Fibroblast of lung (primary cell): ENCODE results near the gene ABCA4. TPM values are rescaled to one million over a fixed set of nuclear protein-coding genes. Genes with fewer than 3 reads are reported as not detected.

Source experiments
- DNase-seq, 2 donors: peaks; one replicate each; pipeline versions ENCODE4 v3.0.0 to v3.0.0-alpha.2; 2010; ENCODE audit warnings: low read depth in 2 of 2
- H2AFZ ChIP-seq: 2 replicates; pipeline ENCODE4 v1.5.1; 2012; ENCODE audit warnings: low read length, control low read depth, inconsistent platforms
- H3K27ac ChIP-seq: 2 replicates; pipeline ENCODE4 v1.5.1; 2011; ENCODE audit warnings: low read length, control low read depth; ENCODE audit not compliant: insufficient read depth
- H3K27me3 ChIP-seq: 2 replicates; pipeline ENCODE4 v1.5.1; 2011; ENCODE audit warnings: mild to moderate bottlenecking, low read length; ENCODE audit not compliant: control insufficient read depth, insufficient read depth
- H3K36me3 ChIP-seq: 2 replicates; pipeline ENCODE4 v1.5.1; 2011; ENCODE audit warnings: low read length; ENCODE audit not compliant: control insufficient read depth, insufficient read depth
- H3K4me1 ChIP-seq: 2 replicates; pipeline ENCODE4 v1.5.1; 2011; ENCODE audit warnings: low read length; ENCODE audit not compliant: control insufficient read depth, insufficient read depth; ENCODE audit errors: extremely low read depth
- H3K4me2 ChIP-seq: 2 replicates; pipeline ENCODE4 v1.5.1; 2011; ENCODE audit warnings: low read length, control low read depth; ENCODE audit not compliant: insufficient read depth; ENCODE audit errors: extremely low read depth
- H3K4me3 ChIP-seq, 4 experiments: fragments of 200-600 bp in 1 of 4; sonication (generic) in 1 of 4; replicated peaks in 1 of 4; 2 replicates each; pipeline ENCODE4 v1.5.1; 2011 to 2016; ENCODE audit warnings: low read length in 4 of 4, low read depth in 3 of 4, mild to moderate bottlenecking in 3 of 4, control low read depth in 2 of 4, inconsistent platforms in 1 of 4, mixed read lengths in 1 of 4; ENCODE audit not compliant: insufficient read depth in 1 of 4; ENCODE audit errors: control extremely low read depth in 1 of 4
- H3K79me2 ChIP-seq: 2 replicates; pipeline ENCODE4 v1.5.1; 2012; ENCODE audit warnings: mild to moderate bottlenecking, low read length, inconsistent platforms; ENCODE audit not compliant: control insufficient read depth, insufficient read depth
- H3K9ac ChIP-seq: 2 replicates; pipeline ENCODE4 v1.5.1; 2011; ENCODE audit warnings: mild to moderate bottlenecking, low read length, control low read depth; ENCODE audit not compliant: insufficient read depth
- H3K9me3 ChIP-seq: 2 replicates; pipeline ENCODE4 v1.5.1; 2012; ENCODE audit warnings: low read depth, low read length; ENCODE audit not compliant: control insufficient read depth, insufficient read depth
- H4K20me1 ChIP-seq: 2 replicates; pipeline ENCODE4 v1.5.1; 2011; ENCODE audit warnings: low read length; ENCODE audit not compliant: control insufficient read depth, insufficient read depth; ENCODE audit errors: extremely low read depth
- EZH2 ChIP-seq: IDR thresholded peaks from 2 replicates; pipeline ENCODE4 v1.5.1; 2012; ENCODE audit warnings: low read length, control low read depth, mild to moderate bottlenecking; ENCODE audit errors: missing control alignments
- polyA plus RNA-seq, 2 donors: library from polyadenylated mRNA; depleted of rRNA in 1 of 2; stranded (reverse) in 1 of 2; unstranded in 1 of 2; fragments of >200 nt; gene quantifications; 2 replicates each; pipeline ENCODE4 v1.2.1, GENCODE V29; 2011 to 2012; ENCODE audit warnings: missing spikeins in 1 of 2
- total RNA-seq: library from RNA; depleted of rRNA; stranded (reverse); fragments of >200 nt; gene quantifications from 2 replicates; pipeline ENCODE4 v1.2.1, GENCODE V29; 2014
- TF ChIP-seq, protein P1 (sequence below), 2 donors: IDR thresholded peaks in 1 of 2; conservative IDR thresholded peaks in 1 of 2; 1 replicate in 1 of 2; 2 replicates in 1 of 2; pipeline ENCODE4 v1.5.1; 2011 to 2012; ENCODE audit warnings: low read length in 2 of 2, control low read depth in 1 of 2, inconsistent platforms in 1 of 2, low read depth in 1 of 2, mild to moderate bottlenecking in 1 of 2

Gene ABCA4
- total and polyA plus RNA-seq, 2 donors (not counting 1 experiment from before 2014, with no cell fraction given), result 0.07 to 0.33 TPM

DNA sequence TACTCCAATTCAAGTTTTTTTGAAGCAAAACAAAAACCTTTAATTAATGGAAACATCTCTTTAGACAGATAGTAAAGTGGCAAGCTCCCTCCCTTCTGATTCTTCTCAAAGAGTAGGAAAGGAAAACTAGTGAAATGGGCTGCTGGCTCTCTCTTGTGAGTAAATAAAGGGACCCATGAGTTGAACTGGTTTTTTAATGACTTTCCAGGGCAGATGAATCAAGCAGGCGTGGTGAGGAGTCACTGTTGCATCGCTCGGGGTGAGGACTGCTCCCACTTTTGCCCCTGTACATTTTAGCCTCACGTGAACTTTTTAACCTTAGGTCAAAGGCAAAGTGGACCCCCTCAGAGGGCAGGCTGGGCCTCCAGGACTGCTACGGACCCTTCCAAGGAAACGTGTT, 64.8 kb downstream of the ABCA4 start:
- no peak overlapping the region for H3K4me2 ChIP-seq
- H3K4me1 ChIP-seq, result no peaks in the 10 kb centered on the region
- H3K27ac ChIP-seq, result no peak overlapping the region

DNA sequence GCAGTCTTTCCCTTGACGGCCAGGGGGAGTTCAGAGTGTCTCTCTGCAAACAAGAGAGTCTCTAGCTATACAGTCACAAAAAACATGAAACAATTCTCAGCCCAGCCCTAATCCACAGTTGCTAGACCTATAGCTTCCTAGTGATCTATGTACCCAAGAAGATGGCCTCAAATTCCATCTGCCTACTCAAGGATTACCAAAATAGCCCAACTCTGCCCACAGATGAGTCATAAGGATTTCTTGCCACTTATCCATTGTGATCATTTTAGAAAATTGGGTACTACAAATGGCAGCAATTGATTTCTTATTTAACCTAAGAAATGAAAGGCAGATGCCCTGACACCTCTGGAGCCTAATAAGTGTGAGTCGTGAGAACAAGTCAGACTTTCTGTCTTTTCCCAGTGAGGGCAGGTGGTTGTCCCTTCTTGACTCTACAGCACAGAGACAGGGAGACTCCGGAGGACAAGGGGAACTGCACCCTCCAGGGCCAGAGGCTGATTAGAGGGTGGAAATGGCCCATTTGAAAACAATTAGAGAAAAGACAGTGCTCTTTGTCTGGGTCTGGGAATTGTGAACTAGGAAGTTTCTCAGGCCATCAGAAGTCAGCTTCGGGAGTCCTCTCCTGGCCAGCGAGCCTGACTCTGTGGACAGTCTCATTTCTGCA, 65.4 kb downstream of the ABCA4 start:
- no peak for TF ChIP-seq EZH2
- TF ChIP-seq, protein P1, sequence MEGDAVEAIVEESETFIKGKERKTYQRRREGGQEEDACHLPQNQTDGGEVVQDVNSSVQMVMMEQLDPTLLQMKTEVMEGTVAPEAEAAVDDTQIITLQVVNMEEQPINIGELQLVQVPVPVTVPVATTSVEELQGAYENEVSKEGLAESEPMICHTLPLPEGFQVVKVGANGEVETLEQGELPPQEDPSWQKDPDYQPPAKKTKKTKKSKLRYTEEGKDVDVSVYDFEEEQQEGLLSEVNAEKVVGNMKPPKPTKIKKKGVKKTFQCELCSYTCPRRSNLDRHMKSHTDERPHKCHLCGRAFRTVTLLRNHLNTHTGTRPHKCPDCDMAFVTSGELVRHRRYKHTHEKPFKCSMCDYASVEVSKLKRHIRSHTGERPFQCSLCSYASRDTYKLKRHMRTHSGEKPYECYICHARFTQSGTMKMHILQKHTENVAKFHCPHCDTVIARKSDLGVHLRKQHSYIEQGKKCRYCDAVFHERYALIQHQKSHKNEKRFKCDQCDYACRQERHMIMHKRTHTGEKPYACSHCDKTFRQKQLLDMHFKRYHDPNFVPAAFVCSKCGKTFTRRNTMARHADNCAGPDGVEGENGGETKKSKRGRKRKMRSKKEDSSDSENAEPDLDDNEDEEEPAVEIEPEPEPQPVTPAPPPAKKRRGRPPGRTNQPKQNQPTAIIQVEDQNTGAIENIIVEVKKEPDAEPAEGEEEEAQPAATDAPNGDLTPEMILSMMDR (conservative IDR thresholded peaks at IDR 0.05 in 1 of 2, IDR thresholded peaks at IDR 0.05 in 1 of 2; ENCODE audit: low read depth in 1 of 2, low read length in 2 of 2), result no peak
- no peak overlapping the region for H3K4me3 ChIP-seq
- peak in 1 of 2 donors; percentile 46 for DNase-seq
- no peaks in the 10 kb centered on the region for H3K4me1 ChIP-seq
- no peak overlapping the region for H3K27ac ChIP-seq
- no peaks in the 10 kb centered on the region for H3K27me3 ChIP-seq
- no peaks in the 10 kb centered on the region for H4K20me1 ChIP-seq
- H3K79me2 ChIP-seq, result no peaks in the 10 kb centered on the region
- H2AFZ ChIP-seq, result no peak overlapping the region
- no peaks in the 10 kb centered on the region for H3K36me3 ChIP-seq
- H3K4me2 ChIP-seq, result no peak overlapping the region
- no peaks in the 10 kb centered on the region for H3K9me3 ChIP-seq
- H3K9ac ChIP-seq, result no peak overlapping the region

More for the DNA sequence above, 64.8 kb downstream of the ABCA4 start:
- Histone ChIP-seq H3K4me3 (no peak overlapping the region), H3K27me3 (no peaks in the 10 kb centered on the region), H3K9ac (no peak overlapping the region), H3K79me2 (no peaks in the 10 kb centered on the region), H4K20me1 (no peaks in the 10 kb centered on the region), H3K36me3 (no peaks in the 10 kb centered on the region), H3K9me3 (no peaks in the 10 kb centered on the region), H2AFZ (no peak overlapping the region)
- no peak for DNase-seq
- no peak for TF ChIP-seq EZH2
- TF ChIP-seq, protein P1 (conservative IDR thresholded peaks at IDR 0.05 in 1 of 2, IDR thresholded peaks at IDR 0.05 in 1 of 2; ENCODE audit: low read depth in 1 of 2, low read length in 2 of 2), result no peak

DNA sequence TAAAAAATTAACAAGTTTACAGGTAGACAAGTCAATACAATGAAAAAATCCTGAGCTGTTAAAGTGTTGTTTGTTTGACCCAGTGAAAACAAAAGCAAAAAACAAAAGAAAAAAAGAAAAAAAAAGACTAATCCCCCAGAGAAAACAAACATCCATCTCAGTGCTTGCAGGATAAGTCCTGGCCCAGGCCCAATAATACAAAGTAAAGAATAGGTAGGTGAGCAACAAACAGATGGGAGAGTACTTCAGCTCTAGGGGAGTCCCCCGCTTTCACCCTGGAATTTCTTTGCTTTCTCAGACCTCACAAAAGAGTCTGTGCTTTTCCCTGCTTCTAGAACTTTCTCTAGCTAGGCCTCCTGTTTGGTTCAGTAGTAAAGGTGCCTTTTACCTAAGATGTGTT, 70.3 kb downstream of the ABCA4 start:
- Histone ChIP-seq H3K36me3 (no peaks in the 10 kb centered on the region), H3K27me3 (no peaks in the 10 kb centered on the region), H3K79me2 (no peaks in the 10 kb centered on the region), H3K4me1 (no peaks in the 10 kb centered on the region), H3K9ac (no peak overlapping the region), H3K27ac (no peak overlapping the region), H3K4me2 (no peak overlapping the region), H2AFZ (no peak overlapping the region), H3K4me3 (no peak overlapping the region), H4K20me1 (no peaks in the 10 kb centered on the region), H3K9me3 (no peaks in the 10 kb centered on the region)
- no peak for DNase-seq
- TF ChIP-seq, protein P1 (conservative IDR thresholded peaks at IDR 0.05 in 1 of 2, IDR thresholded peaks at IDR 0.05 in 1 of 2; ENCODE audit: low read depth in 1 of 2, low read length in 2 of 2), result no peak
- no peak for TF ChIP-seq EZH2
